Measurements from ENCODE around the gene RBBP9.

DNA sequence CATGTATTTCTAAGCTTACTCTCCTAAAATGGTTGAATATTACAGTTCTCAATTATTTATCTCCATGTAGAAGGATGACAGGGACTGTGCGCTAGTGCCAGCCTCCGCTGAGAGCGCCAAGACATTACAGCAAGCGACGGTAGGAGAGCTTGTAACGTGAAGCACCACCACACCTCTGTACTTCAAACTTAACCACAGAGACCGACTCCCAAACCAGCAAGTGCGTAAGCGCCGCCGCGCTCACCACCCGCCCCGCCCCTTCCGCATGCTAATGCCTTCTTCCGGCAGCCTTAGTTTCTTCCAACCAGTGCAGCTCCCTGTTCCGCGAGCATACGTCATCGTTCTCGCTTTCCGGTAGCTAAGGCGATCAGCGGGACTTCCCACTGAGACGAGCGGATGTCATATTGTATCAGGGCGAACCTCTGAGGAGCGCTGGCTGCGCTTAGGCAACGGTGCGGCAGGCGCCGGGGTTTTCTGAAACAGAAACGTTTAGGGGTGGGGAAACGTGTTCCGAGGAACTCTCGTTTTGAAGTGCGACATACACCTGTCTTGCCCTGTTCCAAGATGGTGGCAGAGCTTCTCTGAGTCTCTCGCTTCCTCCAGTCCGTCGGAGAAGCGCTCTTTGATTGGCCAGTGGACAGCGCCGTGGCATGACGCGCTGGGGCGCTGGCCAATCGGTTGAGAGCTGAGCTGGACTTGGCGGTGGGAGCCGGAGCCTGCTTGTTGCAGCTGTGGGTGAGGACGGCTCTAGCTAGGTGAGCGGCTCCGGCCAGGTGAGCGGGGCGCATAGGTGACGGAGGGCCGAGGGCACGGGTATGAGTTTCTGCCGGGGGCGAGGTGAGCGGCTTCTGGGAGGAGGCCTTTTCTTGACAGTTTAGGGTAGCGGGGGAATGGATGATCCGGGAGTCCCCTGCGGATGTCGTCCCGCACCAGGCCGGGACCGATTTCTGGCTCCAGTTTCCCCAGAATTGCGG, 10.5 kb upstream of the RBBP9 start, which contains the start of gene SEC23B:
- TF ChIP-seq, protein P1, sequence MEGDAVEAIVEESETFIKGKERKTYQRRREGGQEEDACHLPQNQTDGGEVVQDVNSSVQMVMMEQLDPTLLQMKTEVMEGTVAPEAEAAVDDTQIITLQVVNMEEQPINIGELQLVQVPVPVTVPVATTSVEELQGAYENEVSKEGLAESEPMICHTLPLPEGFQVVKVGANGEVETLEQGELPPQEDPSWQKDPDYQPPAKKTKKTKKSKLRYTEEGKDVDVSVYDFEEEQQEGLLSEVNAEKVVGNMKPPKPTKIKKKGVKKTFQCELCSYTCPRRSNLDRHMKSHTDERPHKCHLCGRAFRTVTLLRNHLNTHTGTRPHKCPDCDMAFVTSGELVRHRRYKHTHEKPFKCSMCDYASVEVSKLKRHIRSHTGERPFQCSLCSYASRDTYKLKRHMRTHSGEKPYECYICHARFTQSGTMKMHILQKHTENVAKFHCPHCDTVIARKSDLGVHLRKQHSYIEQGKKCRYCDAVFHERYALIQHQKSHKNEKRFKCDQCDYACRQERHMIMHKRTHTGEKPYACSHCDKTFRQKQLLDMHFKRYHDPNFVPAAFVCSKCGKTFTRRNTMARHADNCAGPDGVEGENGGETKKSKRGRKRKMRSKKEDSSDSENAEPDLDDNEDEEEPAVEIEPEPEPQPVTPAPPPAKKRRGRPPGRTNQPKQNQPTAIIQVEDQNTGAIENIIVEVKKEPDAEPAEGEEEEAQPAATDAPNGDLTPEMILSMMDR (conservative IDR thresholded peaks at IDR 0.05; ENCODE audit: low read length): no peak
- TF ChIP-seq EZH2phosphoT487 (IDR thresholded peaks at IDR 0.05; ENCODE audit: borderline replicate concordance, low read depth, low read length): no peak
